Smooth muscle cell (in vitro differentiated cells): ENCODE measurements around the gene IFNA21. TPM values are rescaled to one million over a fixed set of nuclear protein-coding genes. Genes with fewer than 3 reads are reported as not detected.

Source experiments
- DNase-seq: peaks from one replicate; lab custom pipeline; 2025; ENCODE audit not compliant: unreplicated experiment; lab: John Stamatoyannopoulos, UW
- H2AFZ ChIP-seq: fragments of 200-600 bp; sonication (generic); 2 replicates; pipeline ENCODE4 v1.6.0; 2016; ENCODE audit warnings: antibody characterized with exemption, low read depth, mild to moderate bottlenecking
- H3F3A ChIP-seq: fragments of 200-600 bp; sonication (generic); 2 replicates; pipeline ENCODE4 v1.6.0; 2017; ENCODE audit warnings: antibody characterized with exemption, low read depth
- H3K27ac ChIP-seq: fragments of 200-600 bp; sonication (generic); 2 replicates; pipeline ENCODE4 v1.5.1; 2016; ENCODE audit warnings: low read depth, mild to moderate bottlenecking
- H3K27me3 ChIP-seq: fragments of 200-600 bp; sonication (generic); 2 replicates; pipeline ENCODE4 v1.6.1; 2016; ENCODE audit warnings: low read depth, mild to moderate bottlenecking
- H3K36me3 ChIP-seq: fragments of 200-600 bp; sonication (generic); 2 replicates; pipeline ENCODE4 v1.5.1; 2016; ENCODE audit warnings: low read depth
- H3K4me1 ChIP-seq: fragments of 200-600 bp; sonication (generic); 2 replicates; pipeline ENCODE4 v1.5.1; 2016; ENCODE audit warnings: low read depth
- H3K4me2 ChIP-seq: fragments of 200-600 bp; sonication (generic); 2 replicates; pipeline ENCODE4 v1.6.0; 2016; ENCODE audit warnings: mild to moderate bottlenecking
- H3K4me3 ChIP-seq: fragments of 200-600 bp; sonication (generic); 2 replicates; pipeline ENCODE4 v1.5.1; 2016; ENCODE audit warnings: mild to moderate bottlenecking
- H3K79me2 ChIP-seq: fragments of 200-600 bp; sonication (generic); 2 replicates; pipeline ENCODE4 v1.6.0; 2016; ENCODE audit warnings: low read depth, mild to moderate bottlenecking
- H3K9ac ChIP-seq: fragments of 200-600 bp; sonication (generic); 2 replicates; pipeline ENCODE4 v1.6.0; 2016; ENCODE audit warnings: low read depth
- H3K9me3 ChIP-seq: fragments of 200-600 bp; sonication (generic); replicated peaks from 2 replicates; pipeline ENCODE4 v1.5.1; 2016; ENCODE audit warnings: low read depth
- H4K20me1 ChIP-seq: fragments of 200-600 bp; sonication (generic); 2 replicates; pipeline ENCODE4 v1.6.0; 2016; ENCODE audit warnings: low read depth
- CTCF ChIP-seq: fragments of 200-600 bp; sonication (generic); IDR thresholded peaks from 2 replicates; pipeline ENCODE4 v1.5.1; 2017; ENCODE audit warnings: borderline replicate concordance, mild to moderate bottlenecking, antibody characterized with exemption; ENCODE audit not compliant: insufficient read depth, poor library complexity, severe bottlenecking
- WGBS: methylation state at CpG from one replicate; pipeline ENCODE4 v1.1.7; 2016; ENCODE audit warnings: low lambda C conversion rate; 5-methylcytosine and 5-hydroxymethylcytosine counted together
- polyA plus RNA-seq: library from polyadenylated mRNA; unstranded; fragments of >200 nt; fragmentation: Nextera tagmentation; extraction: Ambion mirVana; gene quantifications from 2 replicates; pipeline ENCODE4 v1.2.1, GENCODE V29; 2016
- small RNA-seq: library from RNA; depleted of rRNA; stranded (forward); fragments of <200 nt; gene quantifications from one replicate; pipeline ENCODE3, GENCODE V24; 2014
- total RNA-seq: library from RNA; depleted of rRNA; stranded (reverse); fragments of >200 nt; gene quantifications from 2 replicates; pipeline ENCODE4 v1.2.3, GENCODE V29; 2014

IFNA21 gene
- total and polyA plus RNA-seq, 2 experiments from 2014 or later, result not detected

- Histone ChIP-seq H3K9me3 (no peaks in the 10 kb centered on the region), H3K27me3 (no peaks in the 10 kb centered on the region), H3K79me2 (no peaks in the 10 kb centered on the region), H3K27ac (no peak overlapping the region), H3K4me1 (no peaks in the 10 kb centered on the region), H3K36me3 (no peaks in the 10 kb centered on the region), H3F3A (no peaks in the 10 kb centered on the region), H3K4me2 (no peak overlapping the region), H4K20me1 (no peaks in the 10 kb centered on the region), H3K4me3 (no peak overlapping the region), H2AFZ (no peak overlapping the region), H3K9ac (no peak overlapping the region)
- no peak for TF ChIP-seq CTCF
- no peak for DNase-seq
- 94% methylated on average over 4 of the region's 4 CpGs for WGBS
These were observed 44.7 kb downstream of the IFNA21 start for GRCh38 chr9:21121595-21122251.

GRCh38 chr9:21121079-21121478 lies 45.4 kb downstream of the IFNA21 start:
- no peaks in the 10 kb centered on the region for H3K9me3 ChIP-seq
- H3K27ac ChIP-seq, result no peak overlapping the region
- H3K27me3 ChIP-seq, result no peaks in the 10 kb centered on the region
- H4K20me1 ChIP-seq, result no peaks in the 10 kb centered on the region
- H2AFZ ChIP-seq, result no peak overlapping the region
- no peaks in the 10 kb centered on the region for H3F3A ChIP-seq
- DNase-seq, result no peak
- H3K36me3 ChIP-seq, result no peaks in the 10 kb centered on the region
- no peaks in the 10 kb centered on the region for H3K79me2 ChIP-seq
- H3K9ac ChIP-seq, result no peak overlapping the region
- WGBS, result 91% methylated on average over 2 of the region's 2 CpGs
- TF ChIP-seq CTCF, result no peak
- H3K4me2 ChIP-seq, result no peak overlapping the region
- H3K4me3 ChIP-seq, result no peak overlapping the region
- no peaks in the 10 kb centered on the region for H3K4me1 ChIP-seq

- no peaks in the 10 kb centered on the region for H3K4me1 ChIP-seq
- no peak for DNase-seq
- no peak overlapping the region for H3K27ac ChIP-seq
- H2AFZ ChIP-seq, result no peak overlapping the region
- no peaks in the 10 kb centered on the region for H3K9me3 ChIP-seq
- no peak for TF ChIP-seq CTCF
- H3K79me2 ChIP-seq, result no peaks in the 10 kb centered on the region
- no peak overlapping the region for H3K4me3 ChIP-seq
- no peaks in the 10 kb centered on the region for H4K20me1 ChIP-seq
- H3K4me2 ChIP-seq, result no peak overlapping the region
- 78% methylated on average over 7 of the region's 7 CpGs for WGBS
- H3K27me3 ChIP-seq, result no peaks in the 10 kb centered on the region
- no peaks in the 10 kb centered on the region for H3K36me3 ChIP-seq
- no peak overlapping the region for H3K9ac ChIP-seq
- no peaks in the 10 kb centered on the region for H3F3A ChIP-seq
These were observed 47.2 kb downstream of the IFNA21 start for GRCh38 chr9:21119093-21119770.

Small RNA genes within 50 kb of the gene (small RNA-seq; reads per million reads assigned to genes)
- gene RF00019, result not detected

Other genes starting within 250 kb of the IFNA21 start
- 5.1 and 6.2 TPM in 2 replicates for gene HACD4, start 135.0 kb downstream of the IFNA21 start, total RNA-seq
- gene HACD4, start 135.0 kb downstream of the IFNA21 start, polyA plus RNA-seq, result 1.8 and 2.6 TPM in 2 replicates
- gene IFNB1, start 88.7 kb downstream of the IFNA21 start, total RNA-seq, result not detected in 2 replicates
- not detected in 2 replicates for gene IFNB1, start 88.7 kb downstream of the IFNA21 start, polyA plus RNA-seq
- not detected in 2 replicates for gene IFNW1, start 24.8 kb downstream of the IFNA21 start, total RNA-seq
- gene IFNW1, start 24.8 kb downstream of the IFNA21 start, polyA plus RNA-seq, result not detected in 2 replicates
- gene IFNA4, start 20.9 kb upstream of the IFNA21 start, total RNA-seq, result not detected in 2 replicates
- gene IFNA4, start 20.9 kb upstream of the IFNA21 start, polyA plus RNA-seq, result not detected in 2 replicates
- not detected in 2 replicates for gene IFNA7, start 35.5 kb upstream of the IFNA21 start, total RNA-seq
- gene IFNA7, start 35.5 kb upstream of the IFNA21 start, polyA plus RNA-seq, result not detected in 2 replicates
- gene IFNA10, start 40.5 kb upstream of the IFNA21 start, total RNA-seq, result not detected in 2 replicates
- gene IFNA10, start 40.5 kb upstream of the IFNA21 start, polyA plus RNA-seq, result not detected in 2 replicates
- gene IFNA16, start 50.7 kb upstream of the IFNA21 start, total RNA-seq, result not detected in 2 replicates
- gene IFNA16, start 50.7 kb upstream of the IFNA21 start, polyA plus RNA-seq, result not detected in 2 replicates
- not detected in 2 replicates for gene IFNA17, start 61.6 kb upstream of the IFNA21 start, total RNA-seq
- gene IFNA17, start 61.6 kb upstream of the IFNA21 start, polyA plus RNA-seq, result not detected in 2 replicates
- gene IFNA14, start 73.3 kb upstream of the IFNA21 start, total RNA-seq, result not detected in 2 replicates
- not detected in 2 replicates for gene IFNA14, start 73.3 kb upstream of the IFNA21 start, polyA plus RNA-seq
- gene IFNA5, start 138.7 kb upstream of the IFNA21 start, total RNA-seq, result 0.36 and 0.54 TPM in 2 replicates
- gene IFNA5, start 138.7 kb upstream of the IFNA21 start, polyA plus RNA-seq, result not detected in 2 replicates
- 37.1 and 41.1 TPM in 2 replicates for gene KLHL9, start 168.7 kb upstream of the IFNA21 start, total RNA-seq
- 15.0 and 17.4 TPM in 2 replicates for gene KLHL9, start 168.7 kb upstream of the IFNA21 start, polyA plus RNA-seq
- not detected in 2 replicates for gene IFNA6, start 184.2 kb upstream of the IFNA21 start, total RNA-seq
- gene IFNA6, start 184.2 kb upstream of the IFNA21 start, polyA plus RNA-seq, result not detected in 2 replicates
- gene IFNA13, start 201.4 kb upstream of the IFNA21 start, total RNA-seq, result not detected in 2 replicates
- 0.40 TPM in 1 of 2 replicates, not detected in the other for gene IFNA13, start 201.4 kb upstream of the IFNA21 start, polyA plus RNA-seq
- not detected in 2 replicates for gene IFNA2, start 218.7 kb upstream of the IFNA21 start, total RNA-seq
- not detected in 2 replicates for gene IFNA2, start 218.7 kb upstream of the IFNA21 start, polyA plus RNA-seq
- gene IFNA8, start 242.5 kb upstream of the IFNA21 start, total RNA-seq, result not detected in 2 replicates
- not detected in 2 replicates for gene IFNA8, start 242.5 kb upstream of the IFNA21 start, polyA plus RNA-seq